ENCODE data around the gene SIGLECL1.

- TF ChIP-seq CTCF (IDR thresholded peaks at IDR 0.05; ENCODE audit: low read depth, low read length) (no peak), EZH2phosphoT487 (IDR thresholded peaks at IDR 0.05; ENCODE audit: low read depth) (no peak)
Measured at GRCh38 chr19:51246164-51246552, 4.7 kb upstream of the SIGLECL1 start.
